GM12892 (cell line): Measurements from ENCODE around the gene PRSS22.

Experiments
- POLR2AphosphoS5 ChIP-seq: IDR thresholded peaks from 2 replicates; pipeline ENCODE4 v1.6.1; 2011; ENCODE audit warnings: low read depth, low read length, control low read depth
- TAF1 ChIP-seq: IDR thresholded peaks from 2 replicates; pipeline ENCODE4 v1.6.1; 2011; ENCODE audit warnings: low read depth, mild to moderate bottlenecking, control low read depth, low read length, borderline replicate concordance

- TF ChIP-seq POLR2AphosphoS5 (no peak), TAF1 (no peak)
These were observed 41.6 kb upstream of the PRSS22 start for GRCh38 chr16:2899564-2900072.
